Measurements from ENCODE around the gene PCSK6.

- TF ChIP-seq CTCF (IDR thresholded peaks at IDR 0.05; ENCODE audit: insufficient read depth, low read length, poor library complexity, severe bottlenecking) (no peak), EZH2phosphoT487 (conservative IDR thresholded peaks at IDR 0.05; ENCODE audit: low read length) (no peak)
Observed at GRCh38 chr15:101536875-101537405, 47.4 kb upstream of the PCSK6 start.
